Fibroblast of villous mesenchyme (primary cell): ENCODE measurements around the gene IMPDH2. TPM values are rescaled to one million over a fixed set of nuclear protein-coding genes. Genes with fewer than 3 reads are reported as not detected.

Source experiments
- DNase-seq: peaks from one replicate; pipeline ENCODE4 v3.0.0-alpha.2; 2010; ENCODE audit warnings: low read depth
- H3K4me3 ChIP-seq: 2 replicates; pipeline ENCODE4 v1.5.1; 2011; ENCODE audit warnings: low read depth, mild to moderate bottlenecking, low read length
- total RNA-seq: library from RNA; depleted of rRNA; stranded (reverse); fragments of >200 nt; gene quantifications from 2 replicates; pipeline ENCODE4 v1.2.3, GENCODE V29; 2012
- TF ChIP-seq, protein P1 (sequence below): IDR thresholded peaks from 2 replicates; pipeline ENCODE4 v1.5.1; 2012; ENCODE audit warnings: low read depth, mild to moderate bottlenecking, low read length; ENCODE audit not compliant: insufficient read depth

Gene IMPDH2
- total RNA-seq, 1 donor, result 225 TPM

DNA sequence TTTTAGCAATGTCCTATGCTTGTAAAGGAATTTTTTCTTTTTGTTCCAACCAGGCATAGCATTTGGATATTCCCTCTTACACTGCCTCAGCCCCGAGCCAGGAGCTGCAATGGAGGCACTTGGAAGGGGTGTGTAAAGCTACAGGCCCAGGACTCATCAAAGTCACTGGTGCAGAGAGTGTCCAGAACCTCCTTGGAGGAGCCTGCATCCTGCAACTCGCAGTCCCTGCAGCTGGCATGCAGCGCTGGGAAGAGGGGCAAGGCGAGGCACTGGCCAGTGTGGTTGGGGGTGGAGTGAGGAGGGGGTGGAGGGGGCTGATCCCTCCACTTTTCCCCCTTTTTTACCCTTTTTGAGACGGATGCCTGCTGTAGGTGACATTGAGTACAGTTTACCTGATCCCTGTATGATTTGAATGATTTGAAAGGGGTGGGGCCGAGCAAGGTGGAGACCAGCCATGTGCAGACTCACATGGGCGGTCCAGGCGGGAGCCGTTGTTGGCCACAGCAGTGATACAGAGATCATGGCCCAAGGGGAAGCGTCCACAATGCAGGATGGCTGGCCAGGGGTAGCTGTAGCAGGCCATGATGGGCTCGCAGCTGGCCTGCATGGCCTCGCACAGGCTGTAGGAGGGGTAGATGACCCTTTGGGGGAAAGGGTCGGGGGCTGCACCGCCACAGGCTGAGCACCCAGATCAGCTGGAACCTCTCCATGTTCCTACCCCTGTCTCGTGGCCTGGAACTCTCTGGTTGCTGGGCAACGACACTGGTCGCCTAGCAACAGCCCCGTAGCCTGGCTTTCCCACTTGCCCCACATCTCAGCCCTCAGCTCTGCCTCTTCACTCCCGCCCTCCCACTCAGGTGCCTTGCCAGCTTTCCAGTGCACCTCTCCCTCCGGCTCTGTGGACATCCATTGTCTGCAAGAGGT is 31.2 kb downstream of the IMPDH2 start:
- H3K4me3 ChIP-seq, result no peak overlapping the region
- TF ChIP-seq, protein P1, sequence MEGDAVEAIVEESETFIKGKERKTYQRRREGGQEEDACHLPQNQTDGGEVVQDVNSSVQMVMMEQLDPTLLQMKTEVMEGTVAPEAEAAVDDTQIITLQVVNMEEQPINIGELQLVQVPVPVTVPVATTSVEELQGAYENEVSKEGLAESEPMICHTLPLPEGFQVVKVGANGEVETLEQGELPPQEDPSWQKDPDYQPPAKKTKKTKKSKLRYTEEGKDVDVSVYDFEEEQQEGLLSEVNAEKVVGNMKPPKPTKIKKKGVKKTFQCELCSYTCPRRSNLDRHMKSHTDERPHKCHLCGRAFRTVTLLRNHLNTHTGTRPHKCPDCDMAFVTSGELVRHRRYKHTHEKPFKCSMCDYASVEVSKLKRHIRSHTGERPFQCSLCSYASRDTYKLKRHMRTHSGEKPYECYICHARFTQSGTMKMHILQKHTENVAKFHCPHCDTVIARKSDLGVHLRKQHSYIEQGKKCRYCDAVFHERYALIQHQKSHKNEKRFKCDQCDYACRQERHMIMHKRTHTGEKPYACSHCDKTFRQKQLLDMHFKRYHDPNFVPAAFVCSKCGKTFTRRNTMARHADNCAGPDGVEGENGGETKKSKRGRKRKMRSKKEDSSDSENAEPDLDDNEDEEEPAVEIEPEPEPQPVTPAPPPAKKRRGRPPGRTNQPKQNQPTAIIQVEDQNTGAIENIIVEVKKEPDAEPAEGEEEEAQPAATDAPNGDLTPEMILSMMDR, result no peak
- DNase-seq, result no peak

DNA sequence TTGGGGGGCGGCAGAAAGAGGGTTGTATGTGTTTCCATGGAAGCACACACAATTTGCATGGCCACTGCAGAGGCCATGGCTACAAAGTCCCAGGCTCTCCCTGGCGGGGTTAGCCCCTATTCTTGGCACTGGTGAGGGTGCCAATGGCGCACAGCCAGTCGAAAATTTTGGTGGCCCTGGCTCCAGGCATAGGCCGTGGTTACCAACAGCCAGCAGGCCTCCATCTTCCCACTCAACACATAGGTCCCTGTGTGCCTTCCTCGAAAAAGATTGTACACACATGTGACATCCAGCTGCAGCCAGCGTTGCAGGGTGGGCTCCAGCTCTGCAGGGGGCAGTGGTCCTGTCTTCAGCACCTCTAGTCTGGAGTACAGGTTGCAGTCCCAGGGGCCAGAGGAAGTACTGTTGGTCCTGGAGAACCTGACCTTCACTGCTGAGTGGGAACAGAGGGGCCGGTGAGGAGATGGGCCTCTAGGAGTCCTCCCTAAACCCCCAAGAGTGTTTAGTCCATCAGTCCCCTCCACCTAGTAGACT is 32.0 kb downstream of the IMPDH2 start:
- TF ChIP-seq, protein P1, result no peak
- DNase-seq, result no peak
- no peak overlapping the region for H3K4me3 ChIP-seq

DNA sequence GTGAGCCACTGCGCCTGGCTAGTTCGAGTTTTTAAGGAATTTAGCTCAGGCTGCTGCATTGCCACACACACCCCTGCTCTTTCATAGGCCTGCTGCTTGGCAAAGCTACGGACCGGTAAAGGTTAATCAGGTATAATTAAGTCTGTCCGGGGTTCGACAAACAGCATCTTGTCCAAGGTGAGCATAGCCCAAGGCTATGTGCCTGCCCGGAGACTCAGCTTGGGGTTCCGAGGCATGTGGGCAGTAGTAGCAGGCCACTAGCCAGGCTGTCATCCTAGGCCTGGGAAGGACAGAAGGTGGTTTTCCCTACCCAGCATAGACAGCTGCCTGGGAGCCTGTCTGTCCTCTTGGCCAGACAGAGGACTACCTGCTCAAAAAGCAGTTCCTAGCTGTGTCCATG is 32.6 kb downstream of the IMPDH2 start:
- no peak for DNase-seq
- TF ChIP-seq, protein P1, result no peak
- no peak overlapping the region for H3K4me3 ChIP-seq

DNA sequence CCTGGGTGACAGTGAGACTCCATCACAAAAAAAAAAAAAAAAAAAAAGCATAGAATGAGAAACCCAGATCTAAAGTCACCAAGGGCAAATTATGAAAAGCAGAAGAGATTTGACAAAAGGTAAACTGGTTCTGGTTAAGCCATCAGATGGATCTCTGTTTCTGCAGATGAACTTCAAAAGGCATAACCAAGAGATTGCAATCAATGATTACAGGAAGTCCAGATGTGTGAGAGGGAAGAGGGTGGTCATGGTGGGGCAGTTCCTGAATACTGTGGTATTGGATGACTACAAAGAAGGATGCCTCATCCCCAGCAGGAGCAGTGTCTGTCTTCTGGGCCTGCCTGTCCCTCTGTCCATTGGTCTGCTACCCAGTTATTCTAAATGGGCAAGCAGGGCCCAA is 35.4 kb downstream of the IMPDH2 start:
- H3K4me3 ChIP-seq, result no peak overlapping the region
- DNase-seq, result no peak
- TF ChIP-seq, protein P1, result no peak

DNA sequence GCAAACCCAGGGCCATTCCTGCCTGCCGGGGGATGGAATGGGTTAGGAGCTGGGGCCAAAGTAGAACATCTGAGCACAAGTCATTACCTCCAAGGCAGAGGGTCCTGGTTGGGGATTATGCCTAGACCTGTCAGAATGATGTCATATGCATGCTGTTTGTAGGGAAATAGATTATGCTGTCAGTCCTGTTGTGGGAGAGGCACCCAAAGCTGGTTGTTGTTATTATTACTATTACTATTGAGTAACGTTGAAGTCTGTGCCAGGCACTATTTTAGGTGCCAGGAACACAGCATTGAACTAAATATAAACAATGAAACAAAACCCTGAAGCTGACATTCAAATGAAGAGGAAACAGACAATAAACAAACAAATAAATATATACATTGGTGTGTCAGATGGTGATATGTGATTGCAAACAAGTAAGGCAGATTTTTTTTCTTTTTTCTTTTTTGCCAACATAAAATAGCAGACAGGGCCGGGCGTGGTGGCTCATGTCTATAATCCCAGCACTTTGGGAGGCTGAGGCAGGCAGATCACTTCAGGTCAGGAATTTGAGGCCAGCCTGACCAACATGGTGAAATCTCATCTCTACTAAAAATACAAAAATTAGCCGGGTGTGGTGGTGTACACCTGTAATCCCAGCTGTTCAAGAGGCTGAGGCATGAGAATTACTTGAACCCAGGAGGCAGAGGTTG is 37.2 kb downstream of the IMPDH2 start:
- no peak for DNase-seq
- peak overlapping the region; percentile 79 for H3K4me3 ChIP-seq
- TF ChIP-seq, protein P1, result no peak

DNA sequence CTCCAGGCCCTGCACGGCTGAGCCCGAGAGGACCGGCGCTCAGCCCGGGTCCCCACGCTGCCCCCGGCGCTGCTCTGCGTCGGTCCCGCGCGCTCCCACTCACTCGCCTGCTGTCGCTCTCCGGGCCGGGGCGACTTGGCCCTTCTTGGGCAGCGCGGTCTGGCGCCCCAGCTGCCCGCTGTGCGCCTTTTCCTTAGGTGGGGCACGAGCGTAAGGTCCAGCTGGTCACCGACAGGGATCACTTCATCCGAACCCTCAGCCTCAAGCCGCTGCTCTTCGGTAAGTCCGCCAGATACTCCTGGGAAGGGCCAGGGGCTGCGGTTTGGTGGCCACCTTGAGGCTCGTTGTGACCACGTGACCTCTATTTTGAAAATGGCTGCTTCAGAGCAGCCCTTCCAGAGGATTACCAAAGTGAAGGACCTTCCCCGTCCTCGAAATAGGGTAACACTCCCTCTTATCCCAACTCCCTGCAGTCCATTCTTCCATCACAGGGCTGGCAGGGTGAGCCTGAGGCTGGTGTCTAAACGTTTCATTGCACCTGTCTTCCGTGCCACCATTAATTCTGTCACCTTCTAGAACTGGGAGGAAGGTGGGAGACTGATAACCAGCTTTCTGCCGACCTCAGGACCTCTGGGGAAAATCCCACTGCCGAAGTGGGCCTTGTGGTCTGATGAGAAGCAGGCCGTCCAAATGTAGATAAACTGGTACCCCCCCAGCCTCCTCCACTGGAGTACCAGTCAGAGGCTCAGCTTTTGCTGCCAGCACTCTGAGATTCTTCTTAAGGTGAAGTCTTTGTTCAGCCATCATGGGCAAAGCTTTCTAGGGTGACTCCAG is 38.3 kb downstream of the IMPDH2 start:
- H3K4me3 ChIP-seq, result peak overlapping the region; percentile 79
- peak; percentile 28 for DNase-seq
- TF ChIP-seq, protein P1, result no peak
